ENCODE measurements around the gene MGRN1.

- no peak for TF ChIP-seq POLR2A (IDR thresholded peaks at IDR 0.05)
- TF ChIP-seq CTCF (IDR thresholded peaks at IDR 0.05), result no peak
These were observed 30.5 kb downstream of the MGRN1 start for GRCh38 chr16:4654964-4655590.
